NCI-H128 (cell line): ENCODE data around the gene C4B.

ENCODE experiments used
- DNase-seq: peaks from one replicate; lab custom pipeline; 2025; ENCODE audit not compliant: unreplicated experiment; lab: John Stamatoyannopoulos, UW

C4B gene

DNA sequence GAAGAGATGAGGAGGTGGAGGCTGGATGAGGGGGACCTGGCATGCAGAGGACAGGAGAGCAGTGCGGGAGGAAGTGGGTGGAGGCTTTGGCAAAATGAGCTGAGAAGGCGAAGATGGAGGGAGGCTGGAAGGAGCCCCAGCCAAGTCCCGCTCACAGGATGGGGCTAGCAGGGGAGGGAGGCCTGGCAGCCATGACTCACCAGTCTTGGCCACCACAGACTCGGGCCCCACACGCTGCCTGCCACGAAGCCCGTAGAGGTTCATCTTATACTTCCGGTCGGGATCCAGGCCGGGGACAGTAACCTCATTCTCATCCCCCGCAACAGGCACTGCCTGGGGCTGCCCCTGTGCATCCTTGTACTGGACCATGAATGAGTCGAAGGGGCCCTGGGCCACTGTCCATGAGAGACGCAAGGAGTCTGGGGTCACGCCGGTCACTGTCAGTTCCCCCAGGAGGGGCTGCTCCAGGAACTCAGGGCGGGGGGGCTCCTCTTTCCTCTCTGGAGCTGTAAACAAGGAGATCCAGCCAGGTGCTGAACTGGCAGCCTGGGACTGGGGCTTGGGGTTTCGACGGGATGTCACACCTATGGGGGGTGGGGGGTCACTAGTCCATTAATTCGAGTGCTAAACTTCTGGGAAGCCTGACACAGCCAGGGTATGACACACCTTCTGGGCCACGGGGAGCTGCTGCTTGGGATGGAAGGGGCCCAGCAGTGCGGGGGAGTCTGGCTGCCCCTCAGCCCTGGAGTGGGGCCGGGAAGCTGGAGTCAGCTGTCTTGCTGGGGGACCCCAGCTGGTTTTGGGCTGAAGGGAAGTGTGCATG lies 66.8 kb downstream of the C4B start:
- DNase-seq, result no peak

DNA sequence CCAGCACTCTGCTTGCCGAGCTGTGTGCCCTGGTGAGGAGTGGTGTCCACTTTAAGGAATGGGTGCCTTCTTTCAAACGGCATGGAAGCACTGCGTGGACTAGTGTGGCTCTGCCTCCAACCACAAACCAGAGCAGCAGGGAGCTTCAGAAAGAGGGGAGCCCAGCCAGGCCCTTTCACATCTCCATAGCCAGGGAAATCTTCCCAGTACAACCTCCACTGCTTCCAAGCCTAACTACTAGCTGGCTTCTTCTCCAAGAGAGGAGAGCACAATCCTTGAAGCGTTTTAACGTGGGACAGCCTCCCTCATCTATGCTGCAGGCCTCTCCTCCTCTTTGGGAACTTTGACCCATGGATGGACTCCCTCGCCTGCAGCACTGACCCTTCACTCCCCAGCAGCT lies 67.9 kb downstream of the C4B start:
- DNase-seq, result no peak

DNA sequence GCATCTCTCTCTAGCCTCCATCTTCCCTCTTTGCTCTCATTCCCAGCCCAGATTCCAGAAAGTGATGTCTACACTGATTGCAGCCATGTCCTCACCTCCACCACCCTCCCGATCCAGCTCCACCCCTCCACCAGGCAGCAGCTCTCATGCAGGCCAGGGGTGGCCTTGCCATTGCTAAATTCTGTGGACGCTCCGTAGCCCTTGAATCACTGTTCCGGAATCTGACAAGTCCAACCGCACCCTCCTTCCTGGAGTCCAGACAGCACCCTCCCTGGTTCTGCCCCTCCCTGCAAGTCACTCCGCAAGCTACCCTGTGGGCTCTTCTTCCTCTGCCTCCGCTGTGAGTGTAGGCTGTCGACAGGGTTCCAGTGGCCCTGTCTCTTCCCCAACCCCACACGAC lies 68.3 kb downstream of the C4B start:
- DNase-seq, result no peak

DNA sequence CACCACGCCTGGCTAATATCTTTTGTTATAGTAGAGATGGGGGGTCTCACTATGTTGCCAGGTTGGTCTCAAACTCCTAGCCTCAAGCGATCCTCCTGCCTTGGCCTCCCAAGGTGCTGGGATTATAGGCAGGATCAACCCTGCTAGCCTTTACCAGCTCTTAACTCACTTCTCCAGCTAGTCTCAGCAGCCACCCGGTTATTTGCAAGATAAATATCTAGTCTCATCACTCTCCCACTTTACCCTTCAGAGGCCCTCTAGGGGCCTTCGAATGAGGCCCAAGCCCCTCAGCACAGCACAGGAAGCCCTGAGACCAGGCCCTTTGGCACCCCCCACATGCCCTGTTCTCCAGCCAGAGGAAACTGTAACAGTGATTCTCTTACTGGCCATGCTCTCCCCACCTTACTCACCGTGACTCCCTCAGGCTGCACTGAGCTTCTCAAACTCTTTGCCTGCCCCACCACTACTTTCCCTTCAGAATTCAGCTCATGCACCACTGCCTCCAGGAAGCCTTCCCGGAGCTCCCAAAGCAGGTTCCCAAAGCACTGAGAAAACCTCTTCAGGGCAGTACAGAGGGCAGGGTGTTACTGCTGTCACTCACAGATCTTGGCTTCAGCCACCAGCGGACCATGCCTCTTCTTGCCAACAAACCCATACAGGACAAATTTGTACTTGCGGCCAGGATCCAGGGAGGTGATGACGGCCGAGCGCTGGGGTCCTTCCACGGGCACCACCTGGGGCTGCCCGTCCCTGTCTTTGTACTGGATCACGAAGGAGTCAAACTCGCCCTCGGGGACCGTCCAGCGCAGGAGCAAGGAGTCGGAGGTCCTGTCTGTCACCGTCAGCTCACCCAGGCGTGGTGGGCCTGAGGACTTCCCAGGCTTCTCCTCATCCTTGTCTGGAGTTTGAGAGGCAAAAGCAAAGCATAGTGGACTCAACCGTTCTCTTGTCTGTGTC lies 69.5 kb downstream of the C4B start:
- DNase-seq, result no peak

- no peak for DNase-seq
Observed at GRCh38 chr6:32084780-32085179, 70.2 kb downstream of the C4B start.
